ENCODE results near the gene RUNX2. TPM values are rescaled to one million over a fixed set of nuclear protein-coding genes. Genes with fewer than 3 reads are reported as not detected.
A peak's percentile ranks its signal among the peaks of the same experiment; 100 is the strongest.

The RUNX2 gene
- total and polyA plus RNA-seq, 2 donors (not counting 1 experiment from before 2014, with no cell fraction given): 1.3 to 2.4 TPM

- no peak for TF ChIP-seq CTCF (IDR thresholded peaks at IDR 0.05)
- TF ChIP-seq EZH2 (IDR thresholded peaks at IDR 0.05; ENCODE audit: borderline replicate concordance, insufficient read depth, low read depth, low read length, poor library complexity, severe bottlenecking): no peak
- Histone ChIP-seq H3K36me3 (replicated peaks in 1 of 2; ENCODE audit: control extremely low read depth in 1 of 2, control insufficient read depth in 1 of 2, extremely low read depth in 1 of 2, insufficient read depth in 2 of 2, low read length in 1 of 2) (no peaks in the 10 kb centered on the region), H3K9ac (ENCODE audit: low read length) (no peak overlapping the region), H3K27me3 (replicated peaks in 1 of 4; ENCODE audit: control extremely low read depth in 1 of 4, control insufficient read depth in 3 of 4, insufficient read depth in 4 of 4, low read length in 3 of 4) (peaks cover 0 to 48% (median 42%) of the 10 kb centered on the region in 4 experiments), H3K4me3 (ENCODE audit: control extremely low read depth in 1 of 5, extremely low read depth in 1 of 5, insufficient read depth in 1 of 5, low read depth in 2 of 5, low read length in 4 of 5) (no peak overlapping the region), H4K20me1 (ENCODE audit: control insufficient read depth, insufficient read depth, low read length, poor library complexity, severe bottlenecking) (no peaks in the 10 kb centered on the region), H3K9me3 (ENCODE audit: control extremely low read depth in 1 of 3, control insufficient read depth in 2 of 3, insufficient read depth in 1 of 3, low read length in 2 of 3) (peaks cover 0 to 4% (median 0%) of the 10 kb centered on the region in 3 donors), H3K4me1 (ENCODE audit: control insufficient read depth in 2 of 2, insufficient read depth in 2 of 2, low read length in 2 of 2) (peaks cover 28 to 30% of the 10 kb centered on the region in 2 donors), H3K79me2 (ENCODE audit: control insufficient read depth, insufficient read depth, low read length) (no peaks in the 10 kb centered on the region), H2AFZ (ENCODE audit: insufficient read depth, low read depth, low read length, poor library complexity, severe bottlenecking) (no peak overlapping the region), H3K4me2 (replicated peaks; ENCODE audit: low read depth, low read length, poor library complexity, severe bottlenecking) (no peak overlapping the region), H3K27ac (ENCODE audit: low read length in 2 of 2) (no peak overlapping the region)
- intact Hi-C loops (cut with micrococcal nuclease): no loop called here
- ATAC-seq (ENCODE audit: low read depth) (no peak), DNase-seq (no peak)
- CTCF ChIA-PET: interaction anchor here (4.4 kb wide), 1 partner anchor 761 kb away, joined by 25 read pairs; no protein-coding TSS in a partner anchor
- POLR2A ChIA-PET: no interaction called here
- no peak overlapping the region for H3K4me3 Mint-ChIP-seq
- no CpG with 5 or more reads among the region's 2 CpGs for WGBS (ENCODE audit: insufficient coverage)
- no peaks in the 10 kb centered on the region for H3K9me3 Mint-ChIP-seq (ENCODE audit: insufficient read depth)
- H3K27me3 Mint-ChIP-seq: peaks cover 42% of the 10 kb centered on the region
- no peak overlapping the region for H3K27ac Mint-ChIP-seq
- H3K4me1 Mint-ChIP-seq: peaks cover 38% of the 10 kb centered on the region
Observed at GRCh38 chr6:45417436-45417835, 89.3 kb downstream of the RUNX2 start.

GRCh38 chr6:45419571-45420082 is 91.5 kb downstream of the RUNX2 start:
- Histone ChIP-seq H3K79me2 (ENCODE audit: control insufficient read depth, insufficient read depth, low read length) (no peaks in the 10 kb centered on the region), H3K27me3 (replicated peaks in 1 of 4; ENCODE audit: control extremely low read depth in 1 of 4, control insufficient read depth in 3 of 4, insufficient read depth in 4 of 4, low read length in 3 of 4) (peaks cover 0 to 62% (median 53%) of the 10 kb centered on the region in 4 experiments), H3K36me3 (replicated peaks in 1 of 2; ENCODE audit: control extremely low read depth in 1 of 2, control insufficient read depth in 1 of 2, extremely low read depth in 1 of 2, insufficient read depth in 2 of 2, low read length in 1 of 2) (no peaks in the 10 kb centered on the region), H3K4me3 (ENCODE audit: control extremely low read depth in 1 of 5, extremely low read depth in 1 of 5, insufficient read depth in 1 of 5, low read depth in 2 of 5, low read length in 4 of 5) (peak overlapping the region in 4 of 5 experiments; percentile 12 to 65 (median 38)), H3K9me3 (ENCODE audit: control extremely low read depth in 1 of 3, control insufficient read depth in 2 of 3, insufficient read depth in 1 of 3, low read length in 2 of 3) (peaks cover 0 to 11% (median 0%) of the 10 kb centered on the region in 3 donors), H4K20me1 (ENCODE audit: control insufficient read depth, insufficient read depth, low read length, poor library complexity, severe bottlenecking) (no peaks in the 10 kb centered on the region), H3K9ac (ENCODE audit: low read length) (peak overlapping the region; percentile 39), H3K27ac (ENCODE audit: low read length in 2 of 2) (no peak overlapping the region), H3K4me1 (ENCODE audit: control insufficient read depth in 2 of 2, insufficient read depth in 2 of 2, low read length in 2 of 2) (peaks cover 46 to 51% of the 10 kb centered on the region in 2 donors), H3K4me2 (replicated peaks; ENCODE audit: low read depth, low read length, poor library complexity, severe bottlenecking) (peak overlapping the region; percentile 98), H2AFZ (ENCODE audit: insufficient read depth, low read depth, low read length, poor library complexity, severe bottlenecking) (peak overlapping the region; percentile 63)
- H3K4me1 Mint-ChIP-seq: peaks cover 53% of the 10 kb centered on the region
- POLR2A ChIA-PET: interaction anchor here (0.6 to 0.7 kb wide), 2 partner anchors 21 to 263 kb away, joined by 3 to 4 read pairs; no protein-coding TSS in a partner anchor
- H3K4me3 Mint-ChIP-seq: peak overlapping the region; percentile 82
- WGBS (ENCODE audit: insufficient coverage): 1% methylated on average over 31 of the region's 38 CpGs
- H3K9me3 Mint-ChIP-seq (ENCODE audit: insufficient read depth): no peaks in the 10 kb centered on the region
- peak; percentile 19 for ATAC-seq (ENCODE audit: low read depth)
- CTCF ChIA-PET: interaction anchor here (0.9 to 4.4 kb wide), 4 partner anchors 295 to 765 kb away, joined by 3 to 25 read pairs (median 14); no protein-coding TSS in a partner anchor
- H3K27me3 Mint-ChIP-seq: peaks cover 42% of the 10 kb centered on the region
- TF ChIP-seq CTCF (IDR thresholded peaks at IDR 0.05) (peak; percentile 17), EZH2 (IDR thresholded peaks at IDR 0.05; ENCODE audit: borderline replicate concordance, insufficient read depth, low read depth, low read length, poor library complexity, severe bottlenecking) (no peak)
- intact Hi-C loops (cut with micrococcal nuclease): loop anchor here (5.0 kb wide), 2 partner anchors 258 to 293 kb away; no protein-coding TSS in a partner anchor
- no peak overlapping the region for H3K27ac Mint-ChIP-seq
- peak; percentile 74 for DNase-seq
